Parathyroid adenoma (tissue), 2 donors: ENCODE results near the gene UBL4B.

Source experiments
- H2AFZ ChIP-seq: fragments of 300-600 bp; sonication (generic); one replicate; pipeline ENCODE4 v1.7.0; 2017; ENCODE audit warnings: antibody characterized with exemption, mild to moderate bottlenecking
- H3K27ac ChIP-seq: fragments of 300-600 bp; sonication (generic); one replicate; pipeline ENCODE4 v1.7.0; 2017
- H3K27me3 ChIP-seq: fragments of 300-600 bp; sonication (generic); one replicate; pipeline ENCODE4 v1.7.0; 2017; ENCODE audit warnings: low read length; ENCODE audit not compliant: control insufficient read depth, insufficient read depth
- H3K36me3 ChIP-seq: fragments of 300-600 bp; sonication (generic); one replicate; pipeline ENCODE4 v1.7.0; 2017; ENCODE audit warnings: low read length; ENCODE audit not compliant: control insufficient read depth, insufficient read depth
- H3K4me1 ChIP-seq: fragments of 300-600 bp; sonication (generic); one replicate; pipeline ENCODE4 v1.7.0; 2017; ENCODE audit warnings: control low read depth
- H3K4me2 ChIP-seq: fragments of 300-600 bp; sonication (generic); one replicate; pipeline ENCODE4 v1.7.0; 2017; ENCODE audit warnings: low read length
- H3K4me3 ChIP-seq: fragments of 300-600 bp; sonication (generic); one replicate; pipeline ENCODE4 v1.7.0; 2017; ENCODE audit warnings: low read depth, low read length
- H3K79me2 ChIP-seq: fragments of 300-600 bp; sonication (generic); one replicate; pipeline ENCODE4 v1.7.0; 2017; ENCODE audit warnings: control low read depth
- H3K9ac ChIP-seq: fragments of 300-600 bp; sonication (generic); one replicate; pipeline ENCODE4 v1.7.0; 2017; ENCODE audit warnings: mild to moderate bottlenecking
- H3K9me3 ChIP-seq: fragments of 300-600 bp; sonication (generic); one replicate; pipeline ENCODE4 v1.7.0; 2017; ENCODE audit warnings: low read length; ENCODE audit not compliant: control insufficient read depth
- CTCF ChIP-seq: fragments of 300-600 bp; sonication (generic); IDR thresholded peaks from one replicate; pipeline ENCODE4 v1.7.0; 2017; ENCODE audit warnings: antibody characterized with exemption, mild to moderate bottlenecking
- donor health status: primary hyperparathyroidism.

UBL4B gene

GRCh38 chr1:110158261-110158660, 46.0 kb downstream of the UBL4B start:
- Histone ChIP-seq H3K9ac (no peak overlapping the region), H3K27ac (no peak overlapping the region), H2AFZ (no peak overlapping the region), H3K27me3 (no peaks in the 10 kb centered on the region), H3K79me2 (no peaks in the 10 kb centered on the region), H3K4me1 (no peaks in the 10 kb centered on the region), H3K36me3 (no peaks in the 10 kb centered on the region), H3K4me3 (no peak overlapping the region), H3K4me2 (no peak overlapping the region), H3K9me3 (no peaks in the 10 kb centered on the region)
- no peak for TF ChIP-seq CTCF

DNA sequence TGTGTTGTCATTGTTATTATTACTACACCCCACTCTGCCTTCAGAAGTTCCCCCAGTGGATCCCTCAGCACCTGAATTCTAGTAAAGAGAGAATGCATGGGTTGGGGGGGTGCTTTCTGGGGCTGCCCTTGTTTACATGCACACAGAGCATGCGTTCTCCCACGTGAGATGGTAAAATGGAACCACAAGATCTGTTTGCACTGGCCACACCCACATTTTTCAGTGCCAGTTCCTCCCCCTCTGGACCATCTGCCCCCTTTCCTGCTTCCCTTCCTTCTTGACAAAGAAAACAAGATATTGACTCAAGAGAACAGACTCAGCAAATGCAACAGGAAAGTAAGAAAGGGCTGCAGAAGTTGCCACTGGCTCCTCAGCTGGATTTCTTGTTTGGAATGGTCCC, 46.9 kb downstream of the UBL4B start:
- no peak for TF ChIP-seq CTCF
- H2AFZ ChIP-seq, result no peak overlapping the region
- no peaks in the 10 kb centered on the region for H3K9me3 ChIP-seq
- H3K4me2 ChIP-seq, result no peak overlapping the region
- no peaks in the 10 kb centered on the region for H3K27me3 ChIP-seq
- no peak overlapping the region for H3K4me3 ChIP-seq
- H3K9ac ChIP-seq, result no peak overlapping the region
- H3K79me2 ChIP-seq, result no peaks in the 10 kb centered on the region
- H3K36me3 ChIP-seq, result no peaks in the 10 kb centered on the region
- H3K27ac ChIP-seq, result no peak overlapping the region
- no peaks in the 10 kb centered on the region for H3K4me1 ChIP-seq

GRCh38 chr1:110160538-110161100, 48.4 kb downstream of the UBL4B start:
- no peaks in the 10 kb centered on the region for H3K9me3 ChIP-seq
- no peak overlapping the region for H2AFZ ChIP-seq
- no peak overlapping the region for H3K4me2 ChIP-seq
- H3K27ac ChIP-seq, result no peak overlapping the region
- no peak for TF ChIP-seq CTCF
- no peaks in the 10 kb centered on the region for H3K79me2 ChIP-seq
- H3K9ac ChIP-seq, result no peak overlapping the region
- H3K27me3 ChIP-seq, result no peaks in the 10 kb centered on the region
- H3K36me3 ChIP-seq, result no peaks in the 10 kb centered on the region
- H3K4me1 ChIP-seq, result no peaks in the 10 kb centered on the region
- H3K4me3 ChIP-seq, result no peak overlapping the region

DNA sequence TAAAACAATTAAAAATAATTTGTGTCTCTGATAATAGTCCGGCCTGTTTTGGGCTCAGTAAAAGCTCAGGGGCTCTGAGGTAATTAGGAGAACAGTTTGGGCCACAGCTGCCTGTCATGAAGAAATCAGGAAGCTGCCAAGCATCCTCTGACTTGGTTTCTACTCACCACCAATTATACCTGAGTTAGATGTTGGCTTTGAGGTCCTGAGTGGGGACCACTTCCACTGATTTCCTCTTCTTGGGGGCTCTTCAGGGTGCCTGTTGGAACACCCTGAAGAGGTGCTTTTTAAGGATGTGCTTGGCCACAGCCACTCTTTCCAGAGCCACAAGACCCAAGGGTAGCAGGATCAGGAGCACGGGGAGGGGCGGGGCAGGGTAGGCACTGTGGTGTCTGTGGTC, 48.9 kb downstream of the UBL4B start:
- no peak overlapping the region for H3K27ac ChIP-seq
- no peak overlapping the region for H3K4me3 ChIP-seq
- H3K4me2 ChIP-seq, result no peak overlapping the region
- no peaks in the 10 kb centered on the region for H3K4me1 ChIP-seq
- no peaks in the 10 kb centered on the region for H3K36me3 ChIP-seq
- TF ChIP-seq CTCF, result no peak
- no peak overlapping the region for H3K9ac ChIP-seq
- no peaks in the 10 kb centered on the region for H3K27me3 ChIP-seq
- no peak overlapping the region for H2AFZ ChIP-seq
- no peaks in the 10 kb centered on the region for H3K79me2 ChIP-seq
- H3K9me3 ChIP-seq, result no peaks in the 10 kb centered on the region

DNA sequence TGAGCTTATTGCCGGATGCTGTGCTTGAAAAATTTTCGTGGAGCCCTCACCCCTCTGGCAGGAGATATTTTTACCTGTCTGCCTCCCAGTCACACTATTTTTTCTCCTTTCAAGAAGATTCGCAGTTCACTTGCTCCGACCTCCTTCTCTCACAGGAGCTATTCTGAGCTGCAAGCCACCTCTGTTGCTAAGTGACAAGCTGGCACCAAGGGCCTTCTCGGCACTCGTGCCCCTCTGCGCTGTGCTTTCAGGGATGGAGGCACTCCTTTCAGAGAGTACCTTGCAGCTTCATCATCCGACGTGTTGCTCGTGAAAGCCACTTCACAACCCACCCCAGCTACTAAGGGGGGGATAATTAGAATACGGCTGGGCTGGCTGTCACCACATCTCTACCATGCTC, 49.6 kb downstream of the UBL4B start:
- Histone ChIP-seq H2AFZ (no peak overlapping the region), H3K27me3 (no peaks in the 10 kb centered on the region), H3K4me1 (no peaks in the 10 kb centered on the region), H3K27ac (no peak overlapping the region), H3K36me3 (no peaks in the 10 kb centered on the region), H3K9ac (no peak overlapping the region), H3K9me3 (no peaks in the 10 kb centered on the region), H3K4me2 (no peak overlapping the region), H3K79me2 (no peaks in the 10 kb centered on the region), H3K4me3 (no peak overlapping the region)
- TF ChIP-seq CTCF, result no peak
